Activated CD4-positive, alpha-beta T cell treated with anti-CD3 and anti-CD28 coated beads for 48 hours (primary cell): ENCODE measurements around the gene PLPP4.

ENCODE experiments used
- DNase-seq: peaks from one replicate; pipeline ENCODE4 v3.0.0-alpha.2; 2020

Gene PLPP4

GRCh38 chr10:120614680-120615079, 157.7 kb downstream of the PLPP4 start:
- DNase-seq, result no peak

- no peak for DNase-seq
Measured at GRCh38 chr10:120616311-120616911, 159.4 kb downstream of the PLPP4 start.

DNA sequence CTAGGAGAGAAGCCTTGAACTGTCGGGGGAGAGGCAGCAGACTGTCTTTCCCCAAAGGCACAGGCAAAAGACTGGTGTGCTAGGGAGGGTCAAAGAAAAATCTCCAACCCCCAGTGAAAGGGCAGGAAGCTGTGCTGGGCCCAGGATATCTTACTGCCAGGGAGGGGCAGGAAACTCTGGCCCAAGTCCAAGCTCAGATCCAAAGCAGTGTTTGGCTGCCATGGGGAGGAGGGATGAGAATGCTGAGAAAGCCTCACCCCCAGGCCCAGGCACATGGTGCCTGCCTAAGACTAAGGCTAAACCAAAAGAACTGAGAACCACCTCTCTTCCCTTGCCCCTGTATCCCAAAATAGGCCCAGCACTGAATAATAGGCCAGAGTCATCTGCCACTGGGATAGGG, 171.2 kb downstream of the PLPP4 start:
- DNase-seq, result no peak

DNA sequence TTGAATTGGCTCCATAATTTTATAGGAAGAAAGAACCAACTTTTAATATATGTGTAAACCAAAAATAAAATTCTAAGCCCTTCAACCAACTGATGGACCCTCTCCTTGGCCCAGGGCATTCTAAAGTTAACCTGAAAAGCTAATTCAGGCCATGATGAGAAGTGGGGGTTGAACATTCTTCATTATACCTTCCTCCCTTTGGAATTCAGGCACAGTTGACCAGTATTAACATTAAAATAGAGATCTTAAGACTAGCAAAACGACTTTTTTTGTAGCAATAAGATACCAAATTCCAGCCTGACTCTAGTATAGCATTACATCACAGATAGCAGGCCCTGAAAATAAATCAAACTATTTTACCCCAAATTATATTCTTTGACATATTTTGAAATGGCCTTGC, 173.2 kb downstream of the PLPP4 start:
- DNase-seq, result no peak

GRCh38 chr10:120632047-120632446, 175.0 kb downstream of the PLPP4 start:
- DNase-seq, result no peak

GRCh38 chr10:120632942-120633341, 175.9 kb downstream of the PLPP4 start:
- no peak for DNase-seq

GRCh38 chr10:120634659-120635058, 177.6 kb downstream of the PLPP4 start:
- no peak for DNase-seq
